Measurements from ENCODE around the gene CARD9. TPM values are rescaled to one million over a fixed set of nuclear protein-coding genes. Genes with fewer than 3 reads are reported as not detected.

The CARD9 gene
- polyA plus RNA-seq, 6 donors from 2014 or later = 0.16 to 0.52 (median 0.33) TPM; not detected in 1

DNA sequence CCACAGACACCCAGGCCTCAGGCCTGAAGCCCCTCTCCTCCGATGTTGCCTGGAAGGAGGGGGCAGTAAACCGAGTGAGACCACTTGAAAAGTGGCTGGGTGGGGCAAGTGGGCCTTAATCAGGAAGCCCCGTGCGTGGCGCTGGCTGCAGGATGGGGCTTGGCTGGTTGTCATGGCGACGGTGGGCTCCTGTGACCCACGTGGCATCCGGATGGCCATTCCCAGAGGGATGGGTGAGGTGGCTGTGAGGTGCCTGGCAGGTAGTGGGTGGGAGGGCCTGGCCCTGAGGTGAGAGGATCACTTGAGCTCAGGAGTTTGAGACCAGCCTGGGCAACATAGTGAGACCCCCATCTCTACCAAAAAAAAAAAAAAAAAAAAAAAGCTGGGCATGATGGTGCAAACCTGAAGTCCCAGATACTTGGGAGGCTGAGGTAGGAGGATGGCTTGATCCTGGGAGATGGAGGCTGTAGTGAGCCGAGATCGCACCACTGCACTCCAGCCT, 40.9 kb downstream of the CARD9 start:
- H3K27ac Mint-ChIP-seq = peak overlapping the region in 1 of 6 donors; percentile 64
- peaks cover 0 to 4% (median 0%) of the 10 kb centered on the region in 3 donors for H3K27me3 Mint-ChIP-seq
- no peaks in the 10 kb centered on the region for H3K36me3 Mint-ChIP-seq
- H3K4me1 Mint-ChIP-seq = peaks cover 4 to 9% (median 5%) of the 10 kb centered on the region in 3 donors
- H3K4me3 Mint-ChIP-seq = no peak overlapping the region
- no peaks in the 10 kb centered on the region for H3K9me3 Mint-ChIP-seq
- ATAC-seq (ENCODE audit: low read depth in 2 of 2) (no peak), DNase-seq (no peak)

DNA sequence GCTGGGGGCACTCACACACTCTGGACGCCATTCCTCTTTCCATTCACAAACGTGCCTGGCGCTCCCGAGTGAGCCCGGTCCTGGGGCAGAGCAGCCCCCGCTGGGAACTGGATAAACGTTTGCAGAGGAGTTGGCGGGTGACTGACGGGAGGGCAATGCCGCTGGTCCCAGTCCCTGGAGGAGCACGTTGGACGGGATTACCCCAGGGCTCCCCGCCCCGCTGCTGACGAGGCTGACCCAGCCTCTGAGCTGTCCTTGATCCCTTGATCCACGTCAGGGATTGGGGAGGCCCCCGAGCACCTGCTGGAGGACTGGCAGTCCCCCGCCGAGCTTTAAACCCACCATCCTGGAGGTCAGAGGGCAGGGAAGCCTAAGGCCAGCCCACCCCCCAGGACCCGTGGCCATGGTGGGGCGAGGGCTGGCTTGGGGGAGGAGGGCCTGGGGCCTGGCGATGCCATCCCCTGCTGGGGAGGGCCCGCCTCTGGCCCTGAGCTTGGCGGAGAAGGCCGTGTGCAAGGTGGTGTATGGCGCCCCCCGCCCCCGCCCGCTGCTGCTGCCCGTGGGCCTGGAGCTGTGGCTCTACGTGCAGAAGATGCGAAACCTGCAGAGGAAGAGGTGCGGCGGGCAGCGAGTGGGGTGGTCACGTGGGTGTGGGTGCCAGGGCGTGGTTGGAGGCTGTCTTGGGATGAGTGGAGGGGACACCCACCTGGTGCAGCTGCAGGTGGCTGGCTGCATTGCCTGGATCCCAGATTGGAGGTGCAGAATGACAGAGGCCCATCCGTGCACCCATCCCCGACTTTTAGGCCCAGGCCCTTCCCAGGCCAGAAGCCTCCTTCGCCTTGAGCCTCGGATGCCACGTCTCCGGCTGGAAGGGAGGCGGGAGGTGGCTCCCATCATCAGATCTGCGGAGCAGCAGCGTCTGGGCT, 41.6 kb downstream of the CARD9 start:
- no peaks in the 10 kb centered on the region for H3K36me3 Mint-ChIP-seq
- no peak overlapping the region for H3K27ac Mint-ChIP-seq
- ATAC-seq (ENCODE audit: low read depth in 2 of 2) (no peak), DNase-seq (no peak)
- peaks cover 0 to 4% (median 0%) of the 10 kb centered on the region in 3 donors for H3K27me3 Mint-ChIP-seq
- peaks cover 4 to 9% (median 6%) of the 10 kb centered on the region in 3 donors for H3K4me1 Mint-ChIP-seq
- no peaks in the 10 kb centered on the region for H3K9me3 Mint-ChIP-seq
- no peak overlapping the region for H3K4me3 Mint-ChIP-seq

DNA sequence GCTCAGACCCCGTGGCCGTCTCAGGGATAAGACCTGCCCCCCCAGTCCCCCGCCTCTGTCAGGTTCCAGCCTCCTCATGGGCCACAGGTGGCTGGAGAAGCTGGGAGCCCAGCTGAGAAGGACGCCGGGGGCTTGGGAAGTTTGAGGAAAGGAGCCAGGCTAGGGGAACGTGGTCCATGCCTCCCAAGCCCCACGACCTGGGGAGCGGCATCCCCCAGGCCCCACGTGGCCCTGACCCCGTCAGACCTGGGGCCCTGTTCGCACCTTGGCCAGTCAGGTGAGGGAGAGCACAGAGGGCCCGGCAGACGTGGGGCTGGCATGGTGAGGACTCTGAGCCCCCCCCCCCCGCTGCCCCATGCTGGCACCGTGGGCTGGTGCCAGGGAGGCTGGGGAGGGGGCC, 42.4 kb downstream of the CARD9 start:
- no peak for ATAC-seq (ENCODE audit: low read depth in 2 of 2)
- Mint-ChIP-seq H3K4me3 (no peak overlapping the region), H3K27me3 (peaks cover 0 to 4% (median 0%) of the 10 kb centered on the region in 3 donors), H3K9me3 (no peaks in the 10 kb centered on the region), H3K27ac (no peak overlapping the region), H3K4me1 (peaks cover 4 to 9% (median 8%) of the 10 kb centered on the region in 3 donors), H3K36me3 (no peaks in the 10 kb centered on the region)
- no peak for DNase-seq

DNA sequence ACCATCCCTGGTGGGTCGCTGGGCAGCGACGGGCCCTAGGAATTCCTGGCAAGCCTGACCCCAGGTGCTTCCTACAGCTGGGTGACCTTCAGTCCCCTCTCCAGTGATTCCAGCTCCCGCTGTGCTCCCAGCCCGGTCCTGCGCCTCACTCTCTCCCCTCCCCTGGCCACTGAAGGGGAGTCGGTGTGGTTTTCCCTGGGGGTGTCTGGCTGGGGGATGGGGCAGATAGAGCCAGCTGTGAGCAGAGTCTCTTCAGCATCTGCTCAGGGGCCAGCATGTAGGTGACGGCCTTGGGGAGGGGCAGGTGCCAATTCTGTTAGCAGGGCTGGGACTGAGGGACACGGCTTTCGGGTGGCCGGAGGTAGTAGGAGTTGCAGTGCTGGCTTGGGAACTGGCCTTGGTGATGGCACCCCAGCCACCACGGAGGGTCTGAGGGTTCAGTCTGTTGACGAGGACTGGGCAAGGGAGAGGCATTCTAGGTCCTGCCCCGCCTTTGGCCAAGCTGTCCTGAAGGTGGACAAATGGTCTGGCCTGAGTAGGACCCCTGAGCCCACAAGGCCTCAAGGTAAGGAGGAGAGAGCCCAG, 43.0 kb downstream of the CARD9 start:
- Mint-ChIP-seq H3K27ac (peak overlapping the region in 3 of 6 donors; percentile 11 to 65 (median 44)), H3K4me3 (peak overlapping the region in 1 of 8 donors; percentile 51), H3K4me1 (peaks cover 4 to 9% (median 8%) of the 10 kb centered on the region in 3 donors), H3K9me3 (no peaks in the 10 kb centered on the region), H3K36me3 (no peaks in the 10 kb centered on the region), H3K27me3 (peaks cover 0 to 4% (median 0%) of the 10 kb centered on the region in 3 donors)
- no peak for DNase-seq
- ATAC-seq (ENCODE audit: low read depth in 2 of 2) = no peak

DNA sequence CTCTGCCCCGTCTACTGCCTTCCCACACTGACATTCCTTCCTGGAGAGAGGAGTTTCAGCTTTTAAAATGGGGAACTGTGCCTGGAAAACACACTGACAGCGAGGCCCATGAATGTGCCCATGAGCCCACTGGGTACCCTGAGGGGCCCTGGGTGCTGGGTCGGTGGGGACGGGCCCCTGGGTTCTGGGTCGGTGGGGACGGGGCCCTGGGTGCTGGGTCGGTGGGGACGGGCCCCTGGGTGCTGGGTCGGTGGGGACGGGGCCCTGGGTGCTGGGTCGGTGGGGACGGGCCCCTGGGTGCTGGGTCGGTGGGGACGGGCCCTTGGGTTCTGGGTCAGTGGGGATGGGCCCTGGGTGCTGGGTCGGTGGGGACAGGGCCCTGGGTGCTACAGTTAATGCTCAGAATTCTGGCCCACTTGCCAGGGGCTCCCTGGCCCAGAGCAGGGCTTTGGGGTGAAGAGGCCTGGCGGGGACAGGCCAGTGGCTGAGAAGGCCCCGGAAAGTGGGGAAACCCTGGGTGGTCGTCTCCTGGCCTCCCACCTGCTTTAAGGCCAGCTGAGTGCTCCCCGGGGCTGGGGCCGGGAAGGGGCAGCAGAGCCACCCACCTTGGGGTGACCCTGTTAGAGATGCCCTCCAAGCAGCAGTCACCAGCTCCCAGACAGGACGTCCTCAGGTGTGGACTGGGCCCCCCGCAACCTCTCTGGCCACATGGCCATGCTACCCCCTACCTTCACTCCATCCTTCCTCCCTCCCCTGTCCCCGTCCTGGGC, 43.6 kb downstream of the CARD9 start:
- H3K27ac Mint-ChIP-seq = peak overlapping the region in 1 of 6 donors; percentile 44
- peaks cover 4 to 9% (median 8%) of the 10 kb centered on the region in 3 donors for H3K4me1 Mint-ChIP-seq
- ATAC-seq (ENCODE audit: low read depth in 2 of 2) (no peak), DNase-seq (no peak)
- no peaks in the 10 kb centered on the region for H3K9me3 Mint-ChIP-seq
- H3K36me3 Mint-ChIP-seq = no peaks in the 10 kb centered on the region
- H3K27me3 Mint-ChIP-seq = peaks cover 0 to 4% (median 0%) of the 10 kb centered on the region in 3 donors
- no peak overlapping the region for H3K4me3 Mint-ChIP-seq

DNA sequence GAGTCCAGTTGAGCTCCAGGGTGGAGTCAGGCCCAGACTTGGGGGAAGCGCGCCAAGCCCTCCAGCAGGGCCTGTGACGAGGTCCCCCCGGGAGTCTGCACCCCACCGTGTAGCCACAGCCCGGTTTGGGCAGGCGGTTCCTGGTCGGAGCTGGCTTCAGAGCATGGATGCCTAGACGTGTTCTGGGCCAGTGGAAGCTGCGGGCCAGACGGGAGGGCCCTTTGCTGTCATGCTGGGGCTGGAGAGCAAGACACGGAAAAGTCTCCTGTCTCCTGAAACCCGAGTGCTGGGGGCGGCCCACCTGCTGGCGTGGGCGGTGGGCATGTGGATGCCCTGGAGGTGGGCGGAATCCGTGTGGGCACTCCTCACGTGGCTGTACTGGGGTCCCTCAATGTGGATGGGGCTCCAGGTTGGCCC, 44.2 kb downstream of the CARD9 start:
- H3K9me3 Mint-ChIP-seq = no peaks in the 10 kb centered on the region
- H3K36me3 Mint-ChIP-seq = no peaks in the 10 kb centered on the region
- H3K27me3 Mint-ChIP-seq = peaks cover 0 to 4% (median 0%) of the 10 kb centered on the region in 3 donors
- peak overlapping the region in 4 of 8 donors; percentile 41 to 74 (median 59) for H3K4me3 Mint-ChIP-seq
- no peak overlapping the region for H3K27ac Mint-ChIP-seq
- H3K4me1 Mint-ChIP-seq = peaks cover 4 to 9% (median 8%) of the 10 kb centered on the region in 3 donors
- ATAC-seq (ENCODE audit: low read depth in 2 of 2) (no peak), DNase-seq (no peak)

DNA sequence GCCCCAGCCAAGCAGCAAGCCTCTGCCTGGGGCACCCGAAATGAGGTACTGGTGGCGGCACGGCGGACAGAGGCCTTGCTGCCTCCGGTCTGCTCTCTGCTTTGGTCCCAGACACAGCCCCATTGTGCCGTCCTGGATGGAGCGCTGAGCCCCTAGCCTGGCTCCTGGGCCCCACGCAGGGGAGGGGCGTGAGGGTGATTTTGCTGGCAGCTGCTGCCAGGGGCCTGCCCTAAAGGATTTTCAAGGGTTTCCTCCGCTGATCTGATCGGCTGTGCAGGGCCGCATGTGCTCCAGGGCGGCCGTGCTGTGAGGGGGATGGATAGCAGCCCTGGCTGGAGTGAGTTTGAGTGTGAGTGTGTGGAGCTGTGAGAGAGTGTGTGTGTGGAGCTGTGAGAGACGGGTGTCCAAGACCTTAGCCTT, 44.8 kb downstream of the CARD9 start:
- no peak for DNase-seq
- peaks cover 0 to 4% (median 0%) of the 10 kb centered on the region in 3 donors for H3K27me3 Mint-ChIP-seq
- peaks cover 4 to 9% (median 8%) of the 10 kb centered on the region in 3 donors for H3K4me1 Mint-ChIP-seq
- H3K4me3 Mint-ChIP-seq = peak overlapping the region; percentile 9 to 81 (median 66)
- peak overlapping the region in 2 of 6 donors; percentile 57 to 78 for H3K27ac Mint-ChIP-seq
- no peak for ATAC-seq (ENCODE audit: low read depth in 2 of 2)
- H3K36me3 Mint-ChIP-seq = no peaks in the 10 kb centered on the region
- H3K9me3 Mint-ChIP-seq = no peaks in the 10 kb centered on the region

DNA sequence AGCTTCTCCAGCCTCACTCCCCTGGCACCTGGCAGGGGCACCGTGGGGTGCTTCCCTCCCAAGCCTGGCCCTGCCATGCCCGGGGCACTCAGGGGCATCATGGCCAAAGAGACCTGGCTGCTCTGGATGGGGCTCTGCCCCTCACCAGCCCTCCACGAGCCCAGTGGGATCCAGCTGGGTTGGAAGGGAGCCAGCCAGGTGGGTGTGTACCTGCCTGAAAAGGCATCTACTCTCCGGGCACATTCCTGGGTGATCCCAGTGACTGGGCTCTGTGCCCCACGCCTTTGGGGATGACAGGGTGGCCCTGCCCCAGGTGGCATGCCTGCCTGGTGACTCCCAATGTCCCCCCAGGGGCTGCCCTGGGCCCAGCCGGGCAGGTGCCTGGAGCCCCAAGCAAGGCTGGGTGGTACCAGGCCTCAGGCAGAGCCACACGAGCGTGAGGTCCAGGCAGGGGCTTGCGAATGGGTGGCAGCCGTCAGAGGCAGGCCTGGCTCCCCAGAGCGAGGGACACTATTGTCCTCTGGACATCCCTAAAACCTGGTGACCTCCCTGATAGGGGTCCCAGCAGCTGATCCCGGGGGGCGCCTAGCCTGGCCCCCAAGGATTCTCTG, 45.4 kb downstream of the CARD9 start:
- Mint-ChIP-seq H3K9me3 (no peaks in the 10 kb centered on the region), H3K4me1 (peaks cover 4 to 9% (median 8%) of the 10 kb centered on the region in 3 donors), H3K4me3 (peak overlapping the region in 7 of 8 donors; percentile 38 to 81 (median 71)), H3K36me3 (no peaks in the 10 kb centered on the region), H3K27me3 (peaks cover 0 to 4% (median 0%) of the 10 kb centered on the region in 3 donors), H3K27ac (no peak overlapping the region)
- peak; percentile 7 to 12 for ATAC-seq (ENCODE audit: low read depth in 2 of 2)
- DNase-seq = no peak

DNA sequence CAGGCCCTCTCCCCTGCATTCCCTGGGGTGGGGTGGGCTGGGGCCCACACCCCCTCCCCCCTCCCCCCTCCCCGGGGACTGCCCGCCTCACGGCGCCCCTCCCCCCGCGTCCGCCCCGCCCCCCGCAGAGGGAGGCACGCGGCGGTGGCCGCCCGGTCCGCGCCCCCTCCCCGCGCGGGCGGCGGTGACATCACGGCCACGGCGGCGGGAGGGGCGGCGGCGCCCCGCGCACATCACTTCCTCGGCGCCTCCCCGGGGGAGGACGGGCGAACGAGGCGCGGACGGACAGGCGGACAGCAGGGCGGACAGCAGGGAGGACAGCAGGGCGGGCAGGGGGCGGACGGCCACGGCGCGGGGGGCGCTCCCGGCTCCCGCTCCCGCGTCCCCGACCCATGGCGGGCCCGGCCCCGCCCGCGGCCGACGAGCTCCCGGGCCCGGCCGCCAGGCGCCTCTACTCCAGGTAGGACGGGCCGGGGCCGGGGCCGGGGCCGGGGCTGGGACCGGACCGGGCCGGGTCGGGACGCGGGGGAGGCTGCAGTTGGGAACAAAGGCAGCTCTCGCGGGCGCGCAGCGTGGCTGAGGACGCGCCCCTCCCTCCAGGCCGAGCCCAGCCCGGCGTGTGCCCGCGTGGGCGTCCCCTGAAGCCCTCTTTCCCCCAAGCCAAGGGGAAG, 46.0 kb downstream of the CARD9 start, which contains the start of gene GPSM1:
Gene GPSM1, plus strand, starts transcription at position 236 of the 671 bp plus-strand sequence. Its CDS starts 157 bp downstream, at position 393.
- peaks cover 4 to 9% (median 8%) of the 10 kb centered on the region in 3 donors for H3K4me1 Mint-ChIP-seq
- peaks cover 0 to 4% (median 0%) of the 10 kb centered on the region in 3 donors for H3K27me3 Mint-ChIP-seq
- DNase-seq (peak; percentile 51), ATAC-seq (ENCODE audit: low read depth in 2 of 2) (peak; percentile 59 to 65)
- H3K9me3 Mint-ChIP-seq = no peaks in the 10 kb centered on the region
- no peaks in the 10 kb centered on the region for H3K36me3 Mint-ChIP-seq
- H3K4me3 Mint-ChIP-seq = peak within 1 kb of the TSS; percentile 47 to 87 (median 78)
- H3K27ac Mint-ChIP-seq = peak within 1 kb of the TSS in 3 of 6 donors; percentile 29 to 74 (median 47)

DNA sequence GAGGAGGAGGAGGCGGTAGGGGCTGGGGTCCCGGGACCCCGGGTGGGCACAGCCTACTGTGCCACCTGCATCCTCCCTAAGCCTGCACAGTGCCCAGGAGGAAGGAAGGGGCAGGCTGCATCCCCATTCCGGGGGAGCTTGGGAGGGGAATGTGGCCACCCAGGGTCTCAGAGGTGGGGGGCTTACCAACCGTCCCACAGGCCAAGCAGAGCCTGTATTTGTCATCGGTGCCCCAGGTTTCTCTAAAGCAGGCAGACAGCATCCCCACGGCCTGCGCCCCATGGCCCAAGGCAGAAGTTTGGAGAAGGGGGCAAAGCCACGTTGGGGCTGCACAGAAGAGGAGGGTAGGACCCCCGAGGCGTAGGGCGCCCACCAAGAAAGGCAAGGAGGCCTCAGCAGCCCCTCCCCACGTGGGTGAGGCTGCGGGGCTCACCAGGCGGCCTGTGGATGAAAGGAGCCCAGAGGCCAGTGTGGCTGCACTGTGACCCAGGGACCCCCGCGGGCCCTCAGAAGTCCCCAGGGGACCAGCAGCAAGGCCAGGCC, 46.6 kb downstream of the CARD9 start:
- H3K27ac Mint-ChIP-seq = peak overlapping the region in 2 of 6 donors; percentile 47 to 74
- DNase-seq (no peak), ATAC-seq (ENCODE audit: low read depth in 2 of 2) (peak; percentile 4 to 17)
- no peaks in the 10 kb centered on the region for H3K36me3 Mint-ChIP-seq
- peak overlapping the region; percentile 47 to 87 (median 78) for H3K4me3 Mint-ChIP-seq
- no peaks in the 10 kb centered on the region for H3K9me3 Mint-ChIP-seq
- peaks cover 0 to 4% (median 0%) of the 10 kb centered on the region in 3 donors for H3K27me3 Mint-ChIP-seq
- H3K4me1 Mint-ChIP-seq = peaks cover 4 to 9% (median 8%) of the 10 kb centered on the region in 3 donors

DNA sequence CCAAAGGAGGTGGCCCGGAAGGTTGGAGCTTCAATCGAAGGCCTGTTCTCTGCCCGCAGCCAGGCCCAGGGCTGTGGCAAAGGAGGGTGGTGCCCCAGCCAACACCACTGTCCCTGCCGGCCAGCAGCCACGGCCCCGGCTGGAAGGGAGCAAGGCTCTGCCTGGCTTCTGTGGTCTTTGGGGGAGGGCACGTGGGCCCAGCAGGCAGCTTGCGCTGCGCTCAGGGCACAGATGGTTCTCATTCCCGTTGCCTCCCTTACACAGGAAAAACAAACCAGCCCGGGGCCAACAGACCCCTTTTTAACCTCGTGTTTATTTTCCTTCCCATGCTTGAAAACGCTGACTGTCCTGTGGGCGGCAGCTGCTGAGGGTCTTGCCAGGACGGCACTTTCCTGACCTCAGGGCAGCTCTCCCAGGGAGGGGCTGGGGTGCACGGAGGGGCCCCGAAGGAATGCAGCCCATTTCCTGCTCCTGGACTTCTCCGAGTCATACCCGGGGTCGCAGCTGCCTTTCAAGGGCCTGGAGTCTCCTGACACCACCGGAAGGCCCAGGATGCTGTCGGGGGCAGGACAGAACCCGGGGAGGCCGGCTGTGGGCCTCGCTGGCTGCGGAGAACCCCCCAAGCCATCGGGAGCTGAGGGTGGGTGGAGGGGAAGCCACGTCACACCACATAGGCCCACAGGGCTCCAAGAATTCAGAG, 47.3 kb downstream of the CARD9 start:
- no peak for ATAC-seq (ENCODE audit: low read depth in 2 of 2)
- H3K27me3 Mint-ChIP-seq = peaks cover 0 to 4% (median 0%) of the 10 kb centered on the region in 3 donors
- H3K4me3 Mint-ChIP-seq = peak overlapping the region; percentile 9 to 87 (median 76)
- DNase-seq = no peak
- H3K36me3 Mint-ChIP-seq = no peaks in the 10 kb centered on the region
- peak overlapping the region in 1 of 6 donors; percentile 47 for H3K27ac Mint-ChIP-seq
- H3K4me1 Mint-ChIP-seq = peaks cover 4 to 9% (median 8%) of the 10 kb centered on the region in 3 donors
- no peaks in the 10 kb centered on the region for H3K9me3 Mint-ChIP-seq

Data from naive B cell (primary cell).